GM12892 (cell line): Measurements from ENCODE around the gene NOL4L.

ENCODE experiments used
- POLR2A ChIP-seq: IDR thresholded peaks from 2 replicates; pipeline ENCODE4 v1.6.1; 2011; ENCODE audit warnings: low read depth, low read length, control low read depth
- POLR2AphosphoS5 ChIP-seq: IDR thresholded peaks from 2 replicates; pipeline ENCODE4 v1.6.1; 2011; ENCODE audit warnings: low read depth, low read length, control low read depth
- TAF1 ChIP-seq: IDR thresholded peaks from 2 replicates; pipeline ENCODE4 v1.6.1; 2011; ENCODE audit warnings: low read depth, mild to moderate bottlenecking, control low read depth, low read length, borderline replicate concordance

DNA sequence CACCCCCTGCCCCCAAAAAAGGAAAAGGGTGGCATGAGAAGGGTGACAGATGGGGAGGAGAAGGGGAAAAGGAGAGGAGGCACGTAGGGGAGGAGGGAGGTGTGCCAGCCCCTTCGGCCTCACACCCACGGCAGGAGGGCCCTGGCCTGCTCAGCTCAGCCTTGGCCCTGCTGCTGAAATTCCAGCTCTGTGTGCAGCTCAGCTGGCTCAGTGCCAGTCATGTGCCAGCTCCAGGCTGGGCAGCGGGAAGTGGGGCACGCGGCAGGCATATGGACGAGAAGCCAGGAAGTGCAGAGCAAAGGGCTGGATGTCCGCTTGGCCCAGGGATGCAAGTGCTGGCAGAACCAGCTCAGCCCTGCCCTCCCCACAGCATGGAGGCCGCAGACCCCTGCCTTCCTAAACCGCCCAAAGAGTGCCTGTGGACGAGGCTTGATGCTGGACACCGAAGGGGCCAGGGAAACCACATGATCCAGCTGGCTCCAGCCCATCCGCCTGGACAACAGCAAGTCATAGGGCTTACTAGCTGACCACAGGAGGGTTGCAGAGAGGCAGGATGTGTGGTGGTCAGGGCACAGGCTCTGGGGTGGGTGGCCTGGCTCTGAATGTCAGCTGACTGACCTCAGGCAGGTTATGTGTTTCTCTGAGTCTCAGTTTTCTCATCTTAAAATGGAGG lies 60.2 kb downstream of the NOL4L start:
- TF ChIP-seq POLR2AphosphoS5: no peak
- no peak for TF ChIP-seq POLR2A
- no peak for TF ChIP-seq TAF1
